ENCODE measurements around the gene COL23A1. TPM values are rescaled to one million over a fixed set of nuclear protein-coding genes. Genes with fewer than 3 reads are reported as not detected.

The COL23A1 gene
- total RNA-seq, 1 experiment from 2014 or later: not detected

DNA sequence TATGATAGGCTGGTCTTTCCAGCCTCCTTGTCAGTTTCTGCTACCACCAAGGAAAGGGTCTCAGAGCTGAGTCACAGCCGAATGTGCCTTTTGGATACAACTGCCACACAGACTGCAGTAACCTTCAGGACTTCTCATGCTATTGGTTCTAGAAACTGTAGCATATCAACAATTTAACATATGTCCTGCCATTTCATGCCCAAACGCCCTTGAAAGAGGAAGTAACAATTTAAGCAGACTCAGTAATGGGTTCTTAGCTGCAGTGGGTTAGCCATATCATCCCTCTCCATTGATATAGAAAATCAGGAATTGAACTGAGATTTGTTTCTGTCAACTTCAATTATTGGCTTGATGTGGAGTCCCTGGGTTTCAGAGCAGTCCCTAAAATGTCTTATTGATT lies 40.8 kb upstream of the COL23A1 start:
- ChIA-PET CTCF (no interaction called here), POLR2A (ENCODE audit: low non-redundant PET) (no interaction called here)
- Histone ChIP-seq H3K36me3 (ENCODE audit: insufficient read depth, low read length, poor library complexity, severe bottlenecking) (no peaks in the 10 kb centered on the region), H3K4me1 (ENCODE audit: insufficient read depth, low read length, poor library complexity, severe bottlenecking) (no peaks in the 10 kb centered on the region), H3K27me3 (replicated peaks; ENCODE audit: insufficient read depth, low read depth, low read length, poor library complexity) (no peaks in the 10 kb centered on the region), H3K27ac (ENCODE audit: low read depth, low read length, poor library complexity, severe bottlenecking) (no peak overlapping the region), H3K4me3 (ENCODE audit: low read depth, low read length, poor library complexity, severe bottlenecking) (no peak overlapping the region), H3K9me3 (ENCODE audit: low read depth, low read length, poor library complexity, severe bottlenecking) (no peaks in the 10 kb centered on the region)
- TF ChIP-seq, protein P1, sequence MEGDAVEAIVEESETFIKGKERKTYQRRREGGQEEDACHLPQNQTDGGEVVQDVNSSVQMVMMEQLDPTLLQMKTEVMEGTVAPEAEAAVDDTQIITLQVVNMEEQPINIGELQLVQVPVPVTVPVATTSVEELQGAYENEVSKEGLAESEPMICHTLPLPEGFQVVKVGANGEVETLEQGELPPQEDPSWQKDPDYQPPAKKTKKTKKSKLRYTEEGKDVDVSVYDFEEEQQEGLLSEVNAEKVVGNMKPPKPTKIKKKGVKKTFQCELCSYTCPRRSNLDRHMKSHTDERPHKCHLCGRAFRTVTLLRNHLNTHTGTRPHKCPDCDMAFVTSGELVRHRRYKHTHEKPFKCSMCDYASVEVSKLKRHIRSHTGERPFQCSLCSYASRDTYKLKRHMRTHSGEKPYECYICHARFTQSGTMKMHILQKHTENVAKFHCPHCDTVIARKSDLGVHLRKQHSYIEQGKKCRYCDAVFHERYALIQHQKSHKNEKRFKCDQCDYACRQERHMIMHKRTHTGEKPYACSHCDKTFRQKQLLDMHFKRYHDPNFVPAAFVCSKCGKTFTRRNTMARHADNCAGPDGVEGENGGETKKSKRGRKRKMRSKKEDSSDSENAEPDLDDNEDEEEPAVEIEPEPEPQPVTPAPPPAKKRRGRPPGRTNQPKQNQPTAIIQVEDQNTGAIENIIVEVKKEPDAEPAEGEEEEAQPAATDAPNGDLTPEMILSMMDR (conservative IDR thresholded peaks at IDR 0.05; ENCODE audit: low read depth, low read length): no peak
- no peak for TF ChIP-seq EZH2 (IDR thresholded peaks at IDR 0.05; ENCODE audit: borderline replicate concordance, low read depth, low read length, poor library complexity, severe bottlenecking)
- no TSS peak for BruUV-seq (replicated peaks)
- DNase-seq (ENCODE audit: low spot score): no peak
- intact Hi-C loops (cut with micrococcal nuclease; ENCODE audit: unreplicated experiment): no loop called here

DNA sequence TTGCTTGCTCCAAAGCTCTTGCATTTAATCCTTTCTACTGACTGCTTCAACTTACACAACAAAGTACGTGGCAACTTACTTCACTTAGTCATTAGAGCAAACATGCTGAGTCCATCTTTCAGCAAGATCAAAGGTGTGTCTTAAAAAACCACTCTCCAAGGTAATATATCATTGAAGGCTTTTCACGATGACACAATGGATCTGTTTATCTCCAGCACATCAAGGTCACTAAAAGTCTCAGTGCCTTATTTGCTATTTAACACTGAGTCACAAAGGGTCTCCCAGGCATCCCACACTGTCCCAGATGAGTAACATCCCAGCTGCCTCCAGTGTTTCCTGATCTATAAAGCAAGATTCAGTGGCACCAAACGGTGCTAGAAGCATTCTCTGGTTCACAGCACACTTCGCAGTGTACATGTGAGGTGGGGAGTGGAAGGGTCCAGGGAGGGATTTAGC lies 40.3 kb upstream of the COL23A1 start:
- POLR2A ChIA-PET (ENCODE audit: low non-redundant PET): interaction anchor here (0.6 kb wide), 1 partner anchor 8 kb away, joined by 5 read pairs; no protein-coding TSS in a partner anchor
- H3K4me1 ChIP-seq (ENCODE audit: insufficient read depth, low read length, poor library complexity, severe bottlenecking): no peaks in the 10 kb centered on the region
- no peaks in the 10 kb centered on the region for H3K9me3 ChIP-seq (ENCODE audit: low read depth, low read length, poor library complexity, severe bottlenecking)
- CTCF ChIA-PET: no interaction called here
- intact Hi-C loops (cut with micrococcal nuclease; ENCODE audit: unreplicated experiment): no loop called here
- no peak overlapping the region for H3K27ac ChIP-seq (ENCODE audit: low read depth, low read length, poor library complexity, severe bottlenecking)
- BruUV-seq (replicated peaks): no TSS peak
- no peak for TF ChIP-seq EZH2 (IDR thresholded peaks at IDR 0.05; ENCODE audit: borderline replicate concordance, low read depth, low read length, poor library complexity, severe bottlenecking)
- TF ChIP-seq, protein P1 (conservative IDR thresholded peaks at IDR 0.05; ENCODE audit: low read depth, low read length): no peak
- no peak for DNase-seq (ENCODE audit: low spot score)
- no peak overlapping the region for H3K4me3 ChIP-seq (ENCODE audit: low read depth, low read length, poor library complexity, severe bottlenecking)
- no peaks in the 10 kb centered on the region for H3K27me3 ChIP-seq (replicated peaks; ENCODE audit: insufficient read depth, low read depth, low read length, poor library complexity)
- H3K36me3 ChIP-seq (ENCODE audit: insufficient read depth, low read length, poor library complexity, severe bottlenecking): no peaks in the 10 kb centered on the region

DNA sequence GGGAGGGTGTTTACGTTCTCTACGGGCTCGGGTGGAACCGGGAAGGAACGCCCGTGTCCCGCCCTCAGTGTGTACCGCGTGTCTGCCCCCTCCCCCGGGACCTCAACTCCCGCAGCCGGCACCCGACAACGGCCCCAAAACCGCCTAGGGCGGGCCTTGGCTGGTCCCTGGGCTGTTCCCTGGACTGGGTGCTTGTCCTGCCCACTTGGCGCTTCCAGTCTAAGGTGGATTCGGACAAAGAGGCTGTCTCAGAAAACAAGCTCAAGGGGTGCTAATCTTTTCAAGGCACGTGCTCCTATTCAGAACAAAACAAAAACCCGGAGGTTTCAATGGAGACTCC lies 37.0 kb upstream of the COL23A1 start:
- Histone ChIP-seq H3K36me3 (ENCODE audit: insufficient read depth, low read length, poor library complexity, severe bottlenecking) (peaks cover 10% of the 10 kb centered on the region), H3K4me1 (ENCODE audit: insufficient read depth, low read length, poor library complexity, severe bottlenecking) (peaks cover 21% of the 10 kb centered on the region), H3K9me3 (ENCODE audit: low read depth, low read length, poor library complexity, severe bottlenecking) (no peaks in the 10 kb centered on the region), H3K27ac (ENCODE audit: low read depth, low read length, poor library complexity, severe bottlenecking) (peak overlapping the region; percentile 53), H3K27me3 (replicated peaks; ENCODE audit: insufficient read depth, low read depth, low read length, poor library complexity) (no peaks in the 10 kb centered on the region), H3K4me3 (ENCODE audit: low read depth, low read length, poor library complexity, severe bottlenecking) (peak overlapping the region; percentile 95)
- BruUV-seq (replicated peaks): no TSS peak
- intact Hi-C loops (cut with micrococcal nuclease; ENCODE audit: unreplicated experiment): loop anchor here (10.0 kb wide), 1 partner anchor 98 kb away; no protein-coding TSS in a partner anchor
- TF ChIP-seq, protein P1 (conservative IDR thresholded peaks at IDR 0.05; ENCODE audit: low read depth, low read length): no peak
- no peak for TF ChIP-seq EZH2 (IDR thresholded peaks at IDR 0.05; ENCODE audit: borderline replicate concordance, low read depth, low read length, poor library complexity, severe bottlenecking)
- CTCF ChIA-PET: no interaction called here
- POLR2A ChIA-PET (ENCODE audit: low non-redundant PET): no interaction called here
- no peak for DNase-seq (ENCODE audit: low spot score)
